ENCODE data around the gene SSH3. TPM values are rescaled to one million over a fixed set of nuclear protein-coding genes. Genes with fewer than 3 reads are reported as not detected.
A peak's percentile ranks its signal among the peaks of the same experiment; 100 is the strongest.

The SSH3 gene
- total RNA-seq, 1 donor from 2014 or later: 37.7 TPM

GRCh38 chr11:67276781-67277230 lies 26.5 kb upstream of the SSH3 start:
- peak overlapping the region; percentile 45 for H3K4me3 ChIP-seq
- H3K27ac ChIP-seq: peak overlapping the region; percentile 93
- intact Hi-C loops (cut with DNase I): no loop called here
- ATAC-seq (peak; percentile 47 to 49), DNase-seq (peak; percentile 73)
- TF ChIP-seq CTCF (IDR thresholded peaks at IDR 0.05): peak; percentile 33
- no peaks in the 10 kb centered on the region for H3K9me3 ChIP-seq
- peaks cover 99% of the 10 kb centered on the region for H3K4me1 ChIP-seq
- peaks cover 36% of the 10 kb centered on the region for H3K36me3 ChIP-seq
- H3K27me3 ChIP-seq (ENCODE audit: low read depth): no peaks in the 10 kb centered on the region

- peak overlapping the region; percentile 93 for H3K27ac ChIP-seq
- H3K36me3 ChIP-seq: peaks cover 42% of the 10 kb centered on the region
- intact Hi-C loops (cut with DNase I): no loop called here
- peak; percentile 97 for DNase-seq
- no peaks in the 10 kb centered on the region for H3K27me3 ChIP-seq (ENCODE audit: low read depth)
- TF ChIP-seq CTCF (IDR thresholded peaks at IDR 0.05): no peak
- peak overlapping the region; percentile 45 for H3K4me3 ChIP-seq
- no peaks in the 10 kb centered on the region for H3K9me3 ChIP-seq
- ATAC-seq: peak; percentile 90 to 92
- H3K4me1 ChIP-seq: peaks cover 95% of the 10 kb centered on the region
Measured at GRCh38 chr11:67277231-67277961, 25.9 kb upstream of the SSH3 start.

- Histone ChIP-seq H3K4me3 (peak overlapping the region; percentile 45), H3K9me3 (no peaks in the 10 kb centered on the region), H3K4me1 (peaks cover 95% of the 10 kb centered on the region), H3K27ac (peak overlapping the region; percentile 93), H3K36me3 (peaks cover 52% of the 10 kb centered on the region), H3K27me3 (ENCODE audit: low read depth) (no peaks in the 10 kb centered on the region)
- intact Hi-C loops (cut with DNase I): no loop called here
- DNase-seq (peak; percentile 42), ATAC-seq (no peak)
- no peak for TF ChIP-seq CTCF (IDR thresholded peaks at IDR 0.05)
Measured at GRCh38 chr11:67278135-67278938, 25.0 kb upstream of the SSH3 start.

GRCh38 chr11:67278939-67279588 lies 24.3 kb upstream of the SSH3 start:
- intact Hi-C loops (cut with DNase I): no loop called here
- Histone ChIP-seq H3K4me3 (no peak overlapping the region), H3K27me3 (ENCODE audit: low read depth) (no peaks in the 10 kb centered on the region), H3K36me3 (peaks cover 59% of the 10 kb centered on the region), H3K4me1 (peaks cover 93% of the 10 kb centered on the region), H3K27ac (peak overlapping the region; percentile 93), H3K9me3 (no peaks in the 10 kb centered on the region)
- no peak for TF ChIP-seq CTCF (IDR thresholded peaks at IDR 0.05)
- peak; percentile 40 for DNase-seq
- no peak for ATAC-seq

DNA sequence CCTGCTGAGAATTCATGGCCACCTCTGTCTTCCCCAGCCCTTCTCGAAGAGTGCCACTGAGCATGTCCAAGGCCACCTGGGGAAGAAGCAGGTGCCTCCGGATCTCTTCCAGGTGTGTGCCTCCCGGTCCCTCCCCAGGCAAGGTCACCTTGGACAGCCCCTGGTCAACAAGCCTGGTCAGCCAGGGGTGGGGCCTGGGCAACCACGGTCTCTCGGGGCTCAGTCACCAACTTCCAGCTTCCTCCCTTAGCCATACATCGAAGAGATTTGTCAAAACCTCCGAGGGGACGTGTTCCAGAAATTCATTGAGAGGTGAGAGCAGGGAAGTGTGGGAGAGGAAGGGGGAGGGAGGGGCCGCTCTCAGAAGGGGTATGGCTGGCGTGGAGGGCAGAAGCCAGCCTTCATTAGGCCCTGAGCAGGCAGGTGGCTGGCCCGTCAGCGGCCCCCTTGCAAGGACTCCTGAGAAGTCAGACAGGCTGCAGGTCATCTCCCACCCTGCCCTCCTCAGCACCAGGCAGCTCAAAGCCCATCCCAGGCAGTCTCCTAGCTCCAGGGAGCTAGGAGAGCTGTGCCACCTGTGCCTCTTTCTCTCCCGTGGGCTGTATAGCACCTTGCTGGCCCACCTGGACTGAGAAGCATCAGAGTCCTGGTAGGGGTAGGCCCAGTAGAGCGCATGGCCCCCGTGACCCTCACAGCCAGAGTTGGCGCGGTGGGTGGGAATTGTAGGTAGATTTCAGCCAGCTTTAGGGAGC lies 23.6 kb upstream of the SSH3 start:
- no peaks in the 10 kb centered on the region for H3K9me3 ChIP-seq
- no peak overlapping the region for H3K4me3 ChIP-seq
- DNase-seq (peak; percentile 29), ATAC-seq (no peak)
- TF ChIP-seq CTCF (IDR thresholded peaks at IDR 0.05): no peak
- H3K36me3 ChIP-seq: peaks cover 66% of the 10 kb centered on the region
- peaks cover 92% of the 10 kb centered on the region for H3K4me1 ChIP-seq
- peak overlapping the region; percentile 93 for H3K27ac ChIP-seq
- no peaks in the 10 kb centered on the region for H3K27me3 ChIP-seq (ENCODE audit: low read depth)
- intact Hi-C loops (cut with DNase I): no loop called here

Measured in lower lobe of right lung (tissue), 2 donors.